Measurements from ENCODE around the gene NTRK2.

- TF ChIP-seq SUZ12 (IDR thresholded peaks at IDR 0.05), result no peak
- TF ChIP-seq NFRKB (IDR thresholded peaks at IDR 0.05), result no peak
- no peak for TF ChIP-seq FOXM1 (IDR thresholded peaks at IDR 0.05; ENCODE audit: borderline replicate concordance)
- TF ChIP-seq FOXA1 (IDR thresholded peaks at IDR 0.05), result no peak
- TF ChIP-seq ELF4 (IDR thresholded peaks at IDR 0.05), result no peak
- TF ChIP-seq PKNOX1 (IDR thresholded peaks at IDR 0.05), result no peak
- TF ChIP-seq BHLHE40 (IDR thresholded peaks at IDR 0.05; ENCODE audit: borderline replicate concordance), result no peak
These were observed 191.9 kb downstream of the NTRK2 start for GRCh38 chr9:84861455-84861854.

All from HEK293T (cell line).